Calu3 (cell line): ENCODE results near the gene MAP7. TPM values are rescaled to one million over a fixed set of nuclear protein-coding genes. Genes with fewer than 3 reads are reported as not detected.

Experiments
- BruUV-seq: library from RNA; stranded (reverse); fragments of 400-500 nt; replicated peaks from 2 replicates; lab custom pipeline; 2021; lab: Mats Ljungman, UMichigan
- CTCF ChIA-PET: fragments of 300-600 bp; sonication (Branson Sonifier 250); formaldehyde crosslinking; loops from one replicate; lab custom pipeline; 2022; ENCODE audit warnings: antibody characterized with exemption; lab: Charles Lee
- DNase-seq: peaks from one replicate; pipeline ENCODE4 v3.0.0; 2022
- H3K27ac Mint-ChIP-seq: one replicate; pipeline ENCODE4 v1.8.0; 2022; ENCODE audit warnings: mixed read lengths; ENCODE audit not compliant: unreplicated experiment
- H3K27me3 Mint-ChIP-seq: one replicate; pipeline ENCODE4 v1.8.0; 2022; ENCODE audit warnings: mixed read lengths; ENCODE audit not compliant: unreplicated experiment
- H3K36me3 Mint-ChIP-seq: one replicate; pipeline ENCODE4 v1.8.0; 2022; ENCODE audit warnings: mild to moderate bottlenecking, moderate library complexity, mixed read lengths; ENCODE audit not compliant: insufficient read depth, unreplicated experiment
- H3K4me1 Mint-ChIP-seq: one replicate; pipeline ENCODE4 v1.8.0; 2022; ENCODE audit warnings: mild to moderate bottlenecking, low read depth, mixed read lengths; ENCODE audit not compliant: unreplicated experiment
- H3K4me3 Mint-ChIP-seq: one replicate; pipeline ENCODE4 v1.8.0; 2022; ENCODE audit warnings: mild to moderate bottlenecking, low read depth, moderate library complexity, mixed read lengths; ENCODE audit not compliant: unreplicated experiment
- H3K9me3 Mint-ChIP-seq: one replicate; pipeline ENCODE4 v1.8.0; 2022; ENCODE audit warnings: low read depth, mixed read lengths; ENCODE audit not compliant: unreplicated experiment
- CTCF ChIP-seq: fragments of 200-600 bp; IDR thresholded peaks from one replicate; pipeline ENCODE4 v1.8.0; 2022; ENCODE audit warnings: antibody characterized with exemption; ENCODE audit not compliant: unreplicated experiment
- intact Hi-C: fragments of 100-400 bp; cut with micrococcal nuclease; formaldehyde crosslinking; loops from one replicate; pipeline ENCODE4 v1.10.0; 2022; ENCODE audit not compliant: unreplicated experiment
- total RNA-seq: library from RNA; stranded (reverse); gene quantifications from 2 replicates; pipeline ENCODE4 v1.2.3, GENCODE V29; 2022

The MAP7 gene
- total RNA-seq, 1 experiment from 2014 or later = 30.1 TPM

- DNase-seq = no peak
- CTCF ChIA-PET = interaction anchor here (1.2 kb wide), 1 partner anchor 9 kb away, joined by 3 read pairs; no protein-coding TSS in a partner anchor
- no peaks in the 10 kb centered on the region for H3K9me3 Mint-ChIP-seq
- intact Hi-C loops = no loop called here
- H3K4me1 Mint-ChIP-seq = peaks cover 9% of the 10 kb centered on the region
- no TSS peak for BruUV-seq
- H3K27me3 Mint-ChIP-seq = no peaks in the 10 kb centered on the region
- H3K27ac Mint-ChIP-seq = no peak overlapping the region
- TF ChIP-seq CTCF = no peak
- no peaks in the 10 kb centered on the region for H3K36me3 Mint-ChIP-seq
- H3K4me3 Mint-ChIP-seq = no peak overlapping the region
Observed at GRCh38 chr6:136333824-136334464, 216.3 kb downstream of the MAP7 start.

GRCh38 chr6:136331461-136331860 lies 218.8 kb downstream of the MAP7 start:
- intact Hi-C loops = no loop called here
- Mint-ChIP-seq H3K9me3 (no peaks in the 10 kb centered on the region), H3K27ac (no peak overlapping the region), H3K36me3 (no peaks in the 10 kb centered on the region), H3K27me3 (no peaks in the 10 kb centered on the region), H3K4me1 (no peaks in the 10 kb centered on the region), H3K4me3 (no peak overlapping the region)
- CTCF ChIA-PET = no interaction called here
- no TSS peak for BruUV-seq
- no peak for TF ChIP-seq CTCF
- DNase-seq = no peak

- TF ChIP-seq CTCF = no peak
- intact Hi-C loops = no loop called here
- Mint-ChIP-seq H3K9me3 (no peaks in the 10 kb centered on the region), H3K36me3 (no peaks in the 10 kb centered on the region), H3K27me3 (no peaks in the 10 kb centered on the region), H3K4me3 (no peak overlapping the region), H3K4me1 (no peaks in the 10 kb centered on the region), H3K27ac (no peak overlapping the region)
- CTCF ChIA-PET = no interaction called here
- BruUV-seq = no TSS peak
- DNase-seq = no peak
Observed at GRCh38 chr6:136330634-136331033, 219.6 kb downstream of the MAP7 start.

- Mint-ChIP-seq H3K27me3 (no peaks in the 10 kb centered on the region), H3K9me3 (no peaks in the 10 kb centered on the region), H3K36me3 (no peaks in the 10 kb centered on the region), H3K4me1 (no peaks in the 10 kb centered on the region), H3K27ac (no peak overlapping the region), H3K4me3 (no peak overlapping the region)
- CTCF ChIA-PET = no interaction called here
- no TSS peak for BruUV-seq
- TF ChIP-seq CTCF = no peak
- DNase-seq = no peak
- intact Hi-C loops = no loop called here
Observed at GRCh38 chr6:136326038-136326553, 224.1 kb downstream of the MAP7 start.
